Trophoblast cell (in vitro differentiated cells and primary cell): ENCODE results near the gene NEDD9.
A peak's percentile ranks its signal among the peaks of the same experiment; 100 is the strongest.

Source experiments
- DNase-seq, 2 donors: peaks; one replicate each; pipeline ENCODE4 v3.0.0-alpha.2; 2016
- H2AFZ ChIP-seq: 2 replicates; pipeline ENCODE4 v1.6.1; 2013; ENCODE audit warnings: low read length, moderate library complexity, mild to moderate bottlenecking; ENCODE audit not compliant: insufficient read depth, poor library complexity
- H2AK5ac ChIP-seq: 2 replicates; pipeline ENCODE4 v1.6.1; 2013; ENCODE audit warnings: mild to moderate bottlenecking, low read length
- H2BK120ac ChIP-seq: 2 replicates; pipeline ENCODE4 v1.6.1; 2013; ENCODE audit warnings: low read length, mild to moderate bottlenecking, moderate library complexity; ENCODE audit not compliant: insufficient read depth, poor library complexity
- H2BK12ac ChIP-seq: 2 replicates; pipeline ENCODE4 v1.6.1; 2013; ENCODE audit warnings: mild to moderate bottlenecking, low read length, moderate library complexity
- H2BK5ac ChIP-seq: 2 replicates; pipeline ENCODE4 v1.6.1; 2013; ENCODE audit warnings: low read length, low read depth, moderate library complexity, mild to moderate bottlenecking; ENCODE audit not compliant: poor library complexity
- H3K14ac ChIP-seq: 2 replicates; pipeline ENCODE4 v1.6.1; 2013; ENCODE audit warnings: mild to moderate bottlenecking, low read length
- H3K18ac ChIP-seq: 2 replicates; pipeline ENCODE4 v1.6.1; 2013; ENCODE audit warnings: mild to moderate bottlenecking, low read length
- H3K23ac ChIP-seq: 2 replicates; pipeline ENCODE4 v1.6.1; 2013; ENCODE audit warnings: low read length
- H3K27ac ChIP-seq: 2 replicates; pipeline ENCODE4 v1.5.1; 2013; ENCODE audit warnings: low read depth, mild to moderate bottlenecking, inconsistent platforms, low read length, moderate library complexity
- H3K27me3 ChIP-seq: 2 replicates; pipeline ENCODE4 v1.6.1; 2013; ENCODE audit warnings: inconsistent platforms, mild to moderate bottlenecking, low read length, moderate library complexity; ENCODE audit not compliant: insufficient read depth
- H3K36me3 ChIP-seq, 2 experiments: 1 replicate in 1 of 2; 2 replicates in 1 of 2; pipeline ENCODE4 v1.6.1; 2013; ENCODE audit warnings: low read length in 2 of 2, mild to moderate bottlenecking in 2 of 2, moderate library complexity in 1 of 2; ENCODE audit not compliant: insufficient read depth in 2 of 2, control insufficient read depth in 1 of 2
- H3K4ac ChIP-seq: 2 replicates; pipeline ENCODE4 v1.6.1; 2013; ENCODE audit warnings: low read depth, mild to moderate bottlenecking, low read length, moderate library complexity
- H3K4me1 ChIP-seq, 2 experiments: 1 replicate in 1 of 2; 2 replicates in 1 of 2; pipeline ENCODE4 v1.6.1; 2013; ENCODE audit warnings: low read length in 2 of 2, mild to moderate bottlenecking in 2 of 2, moderate library complexity in 1 of 2; ENCODE audit not compliant: insufficient read depth in 2 of 2, control insufficient read depth in 1 of 2
- H3K4me2 ChIP-seq: 2 replicates; pipeline ENCODE4 v1.6.1; 2013; ENCODE audit warnings: inconsistent platforms, mild to moderate bottlenecking, low read length, moderate library complexity
- H3K4me3 ChIP-seq: 2 replicates; pipeline ENCODE4 v1.5.1; 2013; ENCODE audit warnings: mild to moderate bottlenecking, low read depth, low read length, inconsistent platforms
- H3K79me1 ChIP-seq: one replicate; pipeline ENCODE4 v1.6.1; 2013; ENCODE audit warnings: low read length
- H3K79me2 ChIP-seq: 2 replicates; pipeline ENCODE4 v1.6.1; 2013; ENCODE audit warnings: low read length, mild to moderate bottlenecking; ENCODE audit not compliant: control insufficient read depth, insufficient read depth, poor library complexity
- H3K9ac ChIP-seq: 2 replicates; pipeline ENCODE4 v1.6.1; 2013; ENCODE audit warnings: mild to moderate bottlenecking, low read length
- H3K9me3 ChIP-seq: 2 replicates; pipeline ENCODE4 v1.6.1; 2013; ENCODE audit warnings: low read depth, mild to moderate bottlenecking, control low read depth, inconsistent platforms, low read length; ENCODE audit not compliant: insufficient read depth
- H4K12ac ChIP-seq: 2 replicates; pipeline ENCODE4 v1.6.1; 2013; ENCODE audit warnings: low read depth, mild to moderate bottlenecking, low read length, moderate library complexity
- H4K8ac ChIP-seq: 2 replicates; pipeline ENCODE4 v1.6.1; 2013; ENCODE audit warnings: low read depth, mild to moderate bottlenecking, low read length, moderate library complexity
- H4K91ac ChIP-seq: one replicate; pipeline ENCODE4 v1.6.1; 2013; ENCODE audit warnings: low read depth, mild to moderate bottlenecking, low read length, moderate library complexity
- WGBS: extraction: QIAGEN DNeasy Blood & Tissue Kit; methylation state at CpG from one replicate; pipeline ENCODE4 v1.1.7; 2013; ENCODE audit warnings: missing lambda C conversion rate; ENCODE audit not compliant: insufficient read length, insufficient coverage; ENCODE audit errors: extremely low coverage; 5-methylcytosine and 5-hydroxymethylcytosine counted together

NEDD9 gene

GRCh38 chr6:11206576-11206975 lies 25.9 kb downstream of the NEDD9 start:
- Histone ChIP-seq H2AFZ (no peak overlapping the region), H3K18ac (no peak overlapping the region), H3K79me2 (peaks cover 2% of the 10 kb centered on the region), H3K23ac (no peak overlapping the region), H3K27me3 (no peaks in the 10 kb centered on the region), H3K4me1 (peaks cover 25 to 34% of the 10 kb centered on the region in 2 experiments), H3K4me3 (no peak overlapping the region), H2BK120ac (no peak overlapping the region), H3K4me2 (no peak overlapping the region), H4K91ac (no peak overlapping the region), H2BK5ac (no peak overlapping the region), H3K79me1 (peaks cover 20% of the 10 kb centered on the region), H2BK12ac (no peak overlapping the region), H3K14ac (no peak overlapping the region), H3K4ac (no peak overlapping the region), H3K9ac (no peak overlapping the region), H3K27ac (peak overlapping the region; percentile 77), H4K8ac (no peak overlapping the region), H3K9me3 (no peaks in the 10 kb centered on the region), H2AK5ac (no peak overlapping the region), H3K36me3 (peaks cover 23 to 36% of the 10 kb centered on the region in 2 experiments), H4K12ac (no peak overlapping the region)
- no CpG with 5 or more reads among the region's 3 CpGs for WGBS
- peak in 1 of 2 donors; percentile 49 for DNase-seq

DNA sequence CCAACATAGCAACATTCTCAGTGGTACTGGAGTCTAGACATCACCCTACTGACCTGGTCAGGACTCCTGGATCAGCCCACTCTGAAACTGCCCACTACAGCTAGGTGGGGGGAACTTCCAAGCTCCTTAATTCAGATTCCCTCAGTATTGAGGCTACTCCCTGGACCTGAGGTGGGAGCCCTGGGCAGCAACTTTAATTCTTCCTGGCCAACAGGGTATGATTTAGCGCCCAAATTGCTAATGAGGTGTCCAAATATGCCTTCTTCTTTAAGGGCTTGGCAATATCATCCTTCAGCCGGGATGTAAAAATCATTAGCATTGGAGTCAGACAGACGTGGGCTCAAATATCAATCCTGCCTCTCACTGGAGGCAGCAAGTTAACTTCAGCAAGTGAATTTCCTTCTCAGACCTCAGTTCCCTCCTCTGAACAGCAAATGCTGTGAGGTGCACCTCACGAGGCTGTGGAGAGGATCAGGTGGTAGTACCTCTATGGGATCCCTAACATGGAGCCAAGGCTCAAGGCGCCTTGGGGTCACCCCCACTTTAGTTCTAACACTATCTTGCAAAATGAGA lies 27.6 kb downstream of the NEDD9 start:
- H3K4me3 ChIP-seq: no peak overlapping the region
- H3K36me3 ChIP-seq: peaks cover 22 to 35% of the 10 kb centered on the region in 2 experiments
- H3K79me2 ChIP-seq: peaks cover 2% of the 10 kb centered on the region
- H3K9me3 ChIP-seq: no peaks in the 10 kb centered on the region
- H2BK12ac ChIP-seq: peak overlapping the region; percentile 55
- no peak overlapping the region for H3K9ac ChIP-seq
- no peak overlapping the region for H3K4ac ChIP-seq
- peaks cover 17 to 33% of the 10 kb centered on the region in 2 experiments for H3K4me1 ChIP-seq
- no peak overlapping the region for H4K12ac ChIP-seq
- H4K91ac ChIP-seq: peak overlapping the region; percentile 26
- H4K8ac ChIP-seq: peak overlapping the region; percentile 32
- peak overlapping the region; percentile 57 for H3K18ac ChIP-seq
- no peaks in the 10 kb centered on the region for H3K27me3 ChIP-seq
- H2BK5ac ChIP-seq: no peak overlapping the region
- H3K4me2 ChIP-seq: no peak overlapping the region
- H3K27ac ChIP-seq: no peak overlapping the region
- no peak overlapping the region for H3K23ac ChIP-seq
- DNase-seq: no peak
- H2BK120ac ChIP-seq: peak overlapping the region; percentile 34
- peak overlapping the region; percentile 29 for H2AK5ac ChIP-seq
- no CpG with 5 or more reads among the region's 5 CpGs for WGBS
- H3K14ac ChIP-seq: peak overlapping the region; percentile 54
- no peak overlapping the region for H2AFZ ChIP-seq
- H3K79me1 ChIP-seq: peaks cover 15% of the 10 kb centered on the region

GRCh38 chr6:11204005-11204399 lies 28.5 kb downstream of the NEDD9 start:
- H3K4me1 ChIP-seq: peaks cover 17 to 33% of the 10 kb centered on the region in 2 experiments
- H3K9me3 ChIP-seq: no peaks in the 10 kb centered on the region
- H3K14ac ChIP-seq: no peak overlapping the region
- H3K36me3 ChIP-seq: peaks cover 22 to 33% of the 10 kb centered on the region in 2 experiments
- H3K9ac ChIP-seq: no peak overlapping the region
- H4K12ac ChIP-seq: no peak overlapping the region
- H3K27ac ChIP-seq: no peak overlapping the region
- no peak overlapping the region for H4K91ac ChIP-seq
- H2BK12ac ChIP-seq: no peak overlapping the region
- WGBS: no CpG with 5 or more reads among the region's 4 CpGs
- H3K79me1 ChIP-seq: peaks cover 15% of the 10 kb centered on the region
- no peak overlapping the region for H3K4me3 ChIP-seq
- no peak overlapping the region for H3K18ac ChIP-seq
- H3K23ac ChIP-seq: no peak overlapping the region
- no peak overlapping the region for H2AFZ ChIP-seq
- no peak overlapping the region for H2BK120ac ChIP-seq
- no peaks in the 10 kb centered on the region for H3K27me3 ChIP-seq
- H2BK5ac ChIP-seq: no peak overlapping the region
- H4K8ac ChIP-seq: no peak overlapping the region
- peaks cover 2% of the 10 kb centered on the region for H3K79me2 ChIP-seq
- no peak overlapping the region for H3K4ac ChIP-seq
- no peak overlapping the region for H3K4me2 ChIP-seq
- H2AK5ac ChIP-seq: no peak overlapping the region
- DNase-seq: no peak

- no peak overlapping the region for H3K4ac ChIP-seq
- no peak overlapping the region for H3K18ac ChIP-seq
- no peak overlapping the region for H3K23ac ChIP-seq
- no peak overlapping the region for H2AFZ ChIP-seq
- peaks cover 15% of the 10 kb centered on the region for H3K79me1 ChIP-seq
- peak overlapping the region; percentile 13 for H3K27ac ChIP-seq
- H4K12ac ChIP-seq: no peak overlapping the region
- no peaks in the 10 kb centered on the region for H3K27me3 ChIP-seq
- no peak overlapping the region for H3K4me2 ChIP-seq
- H2BK120ac ChIP-seq: no peak overlapping the region
- no CpG with 5 or more reads among the region's 6 CpGs for WGBS
- H4K8ac ChIP-seq: no peak overlapping the region
- H3K36me3 ChIP-seq: peaks cover 24 to 36% of the 10 kb centered on the region in 2 experiments
- no peaks in the 10 kb centered on the region for H3K9me3 ChIP-seq
- H2AK5ac ChIP-seq: no peak overlapping the region
- no peak overlapping the region for H3K9ac ChIP-seq
- H3K4me3 ChIP-seq: no peak overlapping the region
- H2BK5ac ChIP-seq: no peak overlapping the region
- H3K14ac ChIP-seq: no peak overlapping the region
- H3K79me2 ChIP-seq: peaks cover 2% of the 10 kb centered on the region
- H3K4me1 ChIP-seq: peaks cover 17 to 34% of the 10 kb centered on the region in 2 experiments
- H2BK12ac ChIP-seq: peak overlapping the region; percentile 23
- DNase-seq: no peak
- H4K91ac ChIP-seq: no peak overlapping the region
These were observed 29.0 kb downstream of the NEDD9 start for GRCh38 chr6:11203306-11204004.
